ENCODE data around the gene ISG20.
A peak's percentile ranks its signal among the peaks of the same experiment; 100 is the strongest.

The ISG20 gene

GRCh38 chr15:88638626-88639372 lies at the start of gene ISG20:
Gene ISG20 (plus strand): TSS chr15:88639016. CDS start chr15:88639367, 351 bp downstream.
- peak; percentile 92 for DNase-seq (ENCODE audit: low read depth)

GRCh38 chr15:88590759-88591158 lies 48.1 kb upstream of the ISG20 start:
- no peak for DNase-seq (ENCODE audit: low read depth)

GRCh38 chr15:88591384-88591783 lies 47.4 kb upstream of the ISG20 start:
- no peak for DNase-seq (ENCODE audit: low read depth)

GRCh38 chr15:88603885-88604284 lies 34.9 kb upstream of the ISG20 start:
- DNase-seq (ENCODE audit: low read depth) = no peak

- no peak for DNase-seq (ENCODE audit: low read depth)
Measured at GRCh38 chr15:88604381-88605188, 34.2 kb upstream of the ISG20 start.

- DNase-seq (ENCODE audit: low read depth) = no peak
Measured at GRCh38 chr15:88605189-88606069, 33.4 kb upstream of the ISG20 start.

GRCh38 chr15:88606070-88606794 lies 32.6 kb upstream of the ISG20 start:
- no peak for DNase-seq (ENCODE audit: low read depth)

- no peak for DNase-seq (ENCODE audit: low read depth)
Measured at GRCh38 chr15:88607951-88608350, 30.9 kb upstream of the ISG20 start.

GRCh38 chr15:88608607-88609181 lies 30.1 kb upstream of the ISG20 start:
- DNase-seq (ENCODE audit: low read depth) = no peak

- DNase-seq (ENCODE audit: low read depth) = no peak
Measured at GRCh38 chr15:88609344-88610090, 29.3 kb upstream of the ISG20 start.

- no peak for DNase-seq (ENCODE audit: low read depth)
Measured at GRCh38 chr15:88610701-88611231, 28.1 kb upstream of the ISG20 start.

GRCh38 chr15:88612186-88612796 lies 26.5 kb upstream of the ISG20 start:
- no peak for DNase-seq (ENCODE audit: low read depth)

- DNase-seq (ENCODE audit: low read depth) = no peak
Measured at GRCh38 chr15:88613074-88613944, 25.5 kb upstream of the ISG20 start.

- DNase-seq (ENCODE audit: low read depth) = no peak
Measured at GRCh38 chr15:88615303-88616107, 23.3 kb upstream of the ISG20 start.

- no peak for DNase-seq (ENCODE audit: low read depth)
Measured at GRCh38 chr15:88616240-88616639, 22.6 kb upstream of the ISG20 start.

- no peak for DNase-seq (ENCODE audit: low read depth)
Measured at GRCh38 chr15:88617031-88617722, 21.6 kb upstream of the ISG20 start.

GRCh38 chr15:88617790-88618189 lies 21.0 kb upstream of the ISG20 start:
- no peak for DNase-seq (ENCODE audit: low read depth)

Measured in activated gamma-delta T cell treated with anti-CD3 and anti-CD28 coated beads, Interleukin-2, amount 50 U/mL, for 16 hours (primary cell).